Brain microvascular endothelial cell (primary cell): ENCODE data around the gene SMIM30.

Experiments
- DNase-seq: peaks from one replicate; pipeline ENCODE4 v3.0.0-alpha.2; 2020
- H3K27ac ChIP-seq: fragments of 250-450 bp; sonication (Bioruptor Pico); 2 replicates; pipeline ENCODE4 v1.5.1; 2020; ENCODE audit warnings: mild to moderate bottlenecking, moderate library complexity
- H3K27me3 ChIP-seq: fragments of 250-450 bp; sonication (Bioruptor Pico); replicated peaks from 2 replicates; pipeline ENCODE4 v1.5.1; 2020; ENCODE audit warnings: mild to moderate bottlenecking
- H3K36me3 ChIP-seq: fragments of 250-450 bp; sonication (Bioruptor Pico); replicated peaks from 2 replicates; pipeline ENCODE4 v1.5.1; 2020; ENCODE audit warnings: mild to moderate bottlenecking
- H3K4me3 ChIP-seq: 2 replicates; pipeline ENCODE4 v1.5.1; 2011; ENCODE audit warnings: low read depth, mild to moderate bottlenecking, control low read depth, low read length, moderate library complexity
- CTCF ChIP-seq: IDR thresholded peaks from 2 replicates; pipeline ENCODE4 v1.5.1; 2011; ENCODE audit warnings: low read depth, mild to moderate bottlenecking, moderate library complexity, low read length, control low read depth, inconsistent platforms; ENCODE audit errors: missing control alignments
- in situ Hi-C: cut with HindIII; loops from 2 replicates; pipeline ENCODE4 v1.10.0; 2017; ENCODE audit warnings: low sequenced_read_pairs, low pct_ligation_motif_present

The SMIM30 gene

GRCh38 chr7:113140956-113141355 lies 22.6 kb upstream of the SMIM30 start:
- in situ Hi-C loops = no loop called here
- no peaks in the 10 kb centered on the region for H3K27me3 ChIP-seq
- H3K27ac ChIP-seq = no peak overlapping the region
- no peak for DNase-seq
- H3K36me3 ChIP-seq = no peaks in the 10 kb centered on the region
- no peak overlapping the region for H3K4me3 ChIP-seq
- no peak for TF ChIP-seq CTCF

GRCh38 chr7:113137241-113137640 lies 18.9 kb upstream of the SMIM30 start:
- Histone ChIP-seq H3K36me3 (no peaks in the 10 kb centered on the region), H3K4me3 (no peak overlapping the region), H3K27ac (no peak overlapping the region), H3K27me3 (no peaks in the 10 kb centered on the region)
- no peak for DNase-seq
- TF ChIP-seq CTCF = no peak
- in situ Hi-C loops = no loop called here

GRCh38 chr7:113134025-113134424 lies 15.7 kb upstream of the SMIM30 start:
- in situ Hi-C loops = no loop called here

GRCh38 chr7:113131367-113131766 lies 13.0 kb upstream of the SMIM30 start:
- Histone ChIP-seq H3K4me3 (no peak overlapping the region), H3K36me3 (no peaks in the 10 kb centered on the region), H3K27ac (no peak overlapping the region), H3K27me3 (no peaks in the 10 kb centered on the region)
- in situ Hi-C loops = no loop called here
- TF ChIP-seq CTCF = no peak
- DNase-seq = no peak

More at GRCh38 chr7:113134025-113134424, 15.7 kb upstream of the SMIM30 start:
- Histone ChIP-seq H3K4me3 (no peak overlapping the region), H3K27ac (no peak overlapping the region), H3K36me3 (no peaks in the 10 kb centered on the region), H3K27me3 (no peaks in the 10 kb centered on the region)
- no peak for TF ChIP-seq CTCF
- no peak for DNase-seq

- H3K36me3 ChIP-seq = no peaks in the 10 kb centered on the region
- DNase-seq = no peak
- in situ Hi-C loops = no loop called here
- no peaks in the 10 kb centered on the region for H3K27me3 ChIP-seq
- H3K4me3 ChIP-seq = no peak overlapping the region
- no peak for TF ChIP-seq CTCF
- H3K27ac ChIP-seq = no peak overlapping the region
Measured at GRCh38 chr7:113128031-113128430, 9.7 kb upstream of the SMIM30 start.

- in situ Hi-C loops = no loop called here
- TF ChIP-seq CTCF = no peak
- H3K36me3 ChIP-seq = no peaks in the 10 kb centered on the region
- no peak overlapping the region for H3K27ac ChIP-seq
- no peak overlapping the region for H3K4me3 ChIP-seq
- no peak for DNase-seq
- H3K27me3 ChIP-seq = no peaks in the 10 kb centered on the region
Measured at GRCh38 chr7:113125728-113126127, 7.4 kb upstream of the SMIM30 start.
